GM19452 (cell line): ENCODE results near the gene PFAS.

Experiments
- ATAC-seq: cut with Tn5 transposase; IDR thresholded peaks from one replicate; pipeline ENCODE4 v1.9.1; 2021; ENCODE audit not compliant: unreplicated experiment

The PFAS gene

DNA sequence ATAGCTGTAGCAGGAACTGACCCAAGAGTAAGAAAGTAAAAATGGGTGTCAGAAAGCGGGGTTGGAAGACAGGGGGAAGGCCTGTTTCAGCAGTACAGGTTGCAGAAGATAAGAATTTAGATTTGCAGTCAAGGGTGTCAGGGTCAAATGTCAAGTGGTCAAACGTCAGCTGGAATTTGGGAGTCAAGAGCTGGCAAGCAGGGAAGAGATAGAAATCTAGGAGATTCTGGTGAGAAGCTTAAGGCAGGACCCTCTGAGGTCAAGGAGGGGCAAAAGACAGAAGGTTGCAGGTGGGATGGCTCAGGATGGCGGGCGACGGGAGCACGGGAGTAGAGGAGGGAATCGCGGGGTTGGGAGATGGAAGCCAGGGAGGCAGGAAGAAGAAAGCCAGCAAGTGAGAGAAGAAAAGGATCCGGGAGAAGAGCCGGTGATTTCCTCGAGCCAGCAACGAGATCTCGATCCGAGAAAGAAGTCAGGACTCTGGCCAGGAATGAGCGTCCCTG lies 45.8 kb downstream of the PFAS start:
- no peak for ATAC-seq

GRCh38 chr17:8300226-8300625 lies 51.1 kb downstream of the PFAS start:
- no peak for ATAC-seq

GRCh38 chr17:8300627-8301242 lies 51.6 kb downstream of the PFAS start:
- ATAC-seq = peak; percentile 70

- ATAC-seq = no peak
Observed at GRCh38 chr17:8310601-8311123, 61.6 kb downstream of the PFAS start.

DNA sequence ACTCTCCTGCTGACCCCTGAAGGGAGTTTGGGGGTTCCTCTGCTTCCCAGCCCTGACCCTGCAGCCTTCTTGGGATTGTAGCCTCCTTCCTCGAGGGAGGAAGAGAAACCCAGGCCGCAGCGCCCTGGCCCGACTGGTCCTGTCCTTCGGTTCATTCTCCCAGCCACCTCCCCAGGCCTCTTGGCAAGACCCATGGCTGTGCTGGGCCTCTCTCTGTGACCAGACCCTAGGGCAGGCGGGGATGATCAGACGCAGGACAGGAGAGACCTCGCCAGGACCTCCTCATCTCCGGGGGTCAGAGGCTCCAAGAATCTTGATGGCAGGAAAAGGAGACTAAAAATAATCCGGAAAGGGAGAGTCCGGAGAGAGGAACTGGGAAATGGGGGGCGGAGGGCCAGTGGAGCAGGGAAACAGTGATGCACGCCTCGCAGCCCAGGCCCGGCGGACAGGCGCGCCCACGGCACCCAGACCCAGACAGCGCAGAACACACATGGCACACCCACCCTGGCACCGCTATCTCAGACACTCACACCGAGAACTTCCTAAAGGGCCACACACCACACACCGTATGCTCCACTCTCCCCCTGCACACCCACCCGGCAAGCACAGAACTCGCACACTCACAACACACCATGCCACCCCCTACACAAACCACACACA lies 62.2 kb downstream of the PFAS start:
- no peak for ATAC-seq

DNA sequence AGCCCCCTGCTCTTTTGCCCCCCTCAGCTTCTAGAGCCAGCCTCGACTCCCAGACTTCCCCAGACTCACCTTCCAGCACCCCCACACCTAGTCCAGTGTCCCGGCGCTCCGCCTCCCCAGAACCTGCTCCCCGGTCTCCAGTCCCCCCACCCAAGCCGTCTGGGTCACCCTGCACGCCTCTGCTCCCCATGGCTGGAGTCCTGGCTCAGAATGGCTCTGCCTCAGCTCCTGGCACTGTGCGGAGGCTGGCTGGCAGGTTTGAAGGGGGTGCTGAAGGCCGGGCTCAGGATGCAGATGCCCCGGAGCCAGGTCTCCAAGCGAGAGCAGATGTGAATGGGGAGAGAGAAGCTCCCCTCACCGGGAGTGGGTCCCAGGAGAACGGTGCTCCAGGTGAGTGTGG lies 63.2 kb downstream of the PFAS start:
- ATAC-seq = no peak

DNA sequence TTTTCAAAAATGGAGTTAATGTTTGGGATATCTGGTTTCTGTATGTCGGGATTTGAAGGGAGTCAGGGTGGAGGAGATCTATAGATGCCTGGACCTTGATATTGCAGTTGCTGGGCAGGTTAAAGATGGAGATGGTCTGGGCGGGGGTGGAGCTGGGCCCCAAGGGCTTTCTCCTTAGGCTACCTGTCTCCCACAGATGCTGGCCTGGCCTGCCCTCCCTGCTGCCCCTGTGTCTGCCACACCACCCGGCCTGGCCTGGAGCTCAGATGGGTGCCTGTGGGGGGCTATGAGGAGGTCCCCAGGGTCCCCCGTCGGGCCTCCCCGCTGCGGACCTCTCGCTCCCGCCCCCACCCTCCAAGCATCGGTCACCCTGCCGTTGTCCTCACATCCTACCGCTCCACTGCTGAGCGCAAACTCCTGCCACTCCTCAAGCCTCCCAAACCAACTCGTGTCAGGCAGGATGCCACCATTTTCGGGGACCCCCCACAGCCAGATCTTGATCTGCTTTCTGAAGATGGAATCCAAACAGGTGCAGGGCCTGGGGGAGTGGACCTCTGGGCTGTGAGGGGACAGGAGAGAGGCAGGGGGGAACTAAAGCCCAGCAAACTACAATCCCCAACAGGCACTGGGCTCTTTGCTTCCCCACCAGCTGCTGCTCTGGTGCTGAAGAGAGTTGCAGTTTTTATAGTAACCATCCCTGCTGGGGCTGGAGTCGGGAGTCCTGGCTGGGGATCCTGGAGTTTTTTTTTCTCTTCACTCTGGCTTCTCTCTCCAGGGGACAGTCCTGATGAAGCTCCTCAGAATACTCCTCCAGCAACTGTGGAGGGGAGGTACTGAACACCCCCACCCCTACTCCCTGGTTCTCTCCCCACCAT lies 63.9 kb downstream of the PFAS start:
- ATAC-seq = no peak

DNA sequence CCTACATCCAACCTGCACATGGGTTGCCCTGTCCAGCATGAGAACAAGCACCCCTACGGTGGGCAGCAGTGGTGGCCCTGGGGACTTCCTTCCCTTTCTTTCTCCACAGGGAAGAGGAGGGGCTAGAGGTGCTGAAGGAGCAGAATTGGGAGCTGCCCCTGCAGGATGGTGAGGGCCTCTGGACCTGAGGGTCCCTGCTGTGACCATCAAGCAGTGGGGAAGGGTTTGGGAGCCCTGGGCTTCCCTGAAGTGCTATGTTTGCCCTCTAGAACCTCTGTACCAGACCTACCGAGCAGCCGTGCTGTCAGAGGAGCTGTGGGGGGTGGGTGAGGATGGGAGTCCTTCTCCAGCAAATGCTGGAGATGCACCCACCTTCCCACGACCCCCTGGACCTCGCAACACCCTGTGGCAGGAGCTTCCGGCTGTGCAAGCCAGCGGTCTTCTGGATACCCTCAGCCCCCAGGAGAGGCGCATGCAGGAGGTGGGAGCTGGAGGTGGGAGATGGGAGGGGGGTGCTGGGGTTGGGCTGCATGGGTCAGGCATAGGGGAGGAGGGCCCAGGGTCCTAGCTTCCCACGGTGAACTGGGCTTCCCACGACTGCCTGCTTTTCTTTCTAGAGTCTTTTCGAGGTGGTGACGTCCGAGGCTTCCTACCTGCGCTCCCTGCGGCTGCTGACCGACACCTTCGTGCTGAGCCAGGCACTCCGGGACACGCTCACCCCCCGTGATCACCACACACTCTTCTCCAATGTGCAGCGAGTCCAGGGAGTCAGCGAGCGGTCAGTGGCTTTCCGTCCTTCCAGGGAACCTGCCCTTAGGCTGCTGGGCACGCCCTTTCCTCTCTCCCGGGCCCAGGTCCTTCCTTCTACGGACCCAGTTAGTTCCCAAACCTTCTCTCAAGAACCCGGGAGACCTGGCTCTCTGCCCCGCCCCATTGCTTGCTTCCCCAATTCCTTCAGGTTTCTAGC lies 66.0 kb downstream of the PFAS start:
- ATAC-seq = no peak

- ATAC-seq = no peak
Observed at GRCh38 chr17:8315764-8316217, 66.7 kb downstream of the PFAS start.

DNA sequence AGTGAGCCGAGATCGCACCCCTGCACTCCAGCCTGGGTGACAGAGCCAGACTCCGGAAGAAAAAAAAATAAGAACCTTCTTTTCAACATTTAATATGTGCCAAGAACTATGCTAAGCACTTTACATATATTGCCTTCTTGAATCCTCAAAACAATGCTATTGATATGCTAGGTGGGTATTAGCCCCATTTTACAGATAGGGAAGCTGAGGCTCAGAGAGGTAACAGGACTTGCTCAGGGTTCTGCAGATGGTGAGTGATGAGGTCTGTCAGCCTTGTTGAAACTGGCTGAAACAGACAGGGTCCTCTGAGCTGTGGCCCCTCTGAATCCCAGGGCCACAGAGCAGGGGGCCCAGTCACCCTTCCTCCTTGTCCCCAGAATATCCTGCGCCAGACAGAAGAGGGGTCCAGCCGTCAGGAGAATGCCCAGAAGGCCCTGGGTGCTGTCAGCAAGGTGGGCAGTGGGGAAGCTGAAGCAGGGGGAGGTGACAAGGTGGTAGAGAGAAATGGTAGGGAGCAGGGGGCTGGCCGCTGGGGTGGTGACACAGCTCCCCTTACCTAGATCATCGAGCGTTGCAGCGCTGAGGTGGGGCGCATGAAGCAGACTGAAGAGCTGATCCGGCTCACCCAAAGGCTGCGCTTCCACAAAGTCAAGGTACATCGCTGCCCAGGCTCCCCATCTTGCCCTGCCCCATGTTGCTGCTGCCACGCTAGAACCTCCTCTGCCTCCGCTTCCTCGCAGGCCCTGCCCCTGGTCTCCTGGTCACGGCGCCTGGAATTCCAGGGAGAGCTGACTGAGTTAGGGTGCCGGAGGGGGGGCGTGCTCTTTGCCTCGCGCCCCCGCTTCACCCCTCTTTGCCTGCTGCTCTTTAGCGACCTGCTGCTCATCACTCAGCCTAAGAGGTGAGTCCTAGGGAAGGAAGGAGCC lies 69.2 kb downstream of the PFAS start:
- no peak for ATAC-seq
